ENCODE results near the gene HCAR3.

DNA sequence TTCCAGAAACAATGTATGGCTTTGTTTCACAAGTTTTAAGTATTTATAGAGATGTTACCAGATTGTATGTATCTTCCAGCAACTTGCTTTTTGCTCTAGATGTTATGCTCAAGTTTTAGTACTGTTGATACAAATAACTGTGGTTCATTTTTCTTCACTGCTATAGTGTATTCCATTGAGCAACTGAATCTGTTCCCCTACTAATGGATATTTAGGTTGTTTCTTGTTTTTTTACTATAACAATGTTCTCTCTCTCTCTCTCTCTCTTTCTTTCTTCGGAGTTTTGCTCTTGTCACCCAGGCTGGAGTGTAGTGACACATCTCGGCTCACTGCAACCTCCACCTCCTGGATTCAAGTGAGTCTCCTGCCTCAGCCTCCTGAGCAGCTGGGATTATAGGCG lies 30.1 kb downstream of the HCAR3 start:
- TF ChIP-seq, protein P1, sequence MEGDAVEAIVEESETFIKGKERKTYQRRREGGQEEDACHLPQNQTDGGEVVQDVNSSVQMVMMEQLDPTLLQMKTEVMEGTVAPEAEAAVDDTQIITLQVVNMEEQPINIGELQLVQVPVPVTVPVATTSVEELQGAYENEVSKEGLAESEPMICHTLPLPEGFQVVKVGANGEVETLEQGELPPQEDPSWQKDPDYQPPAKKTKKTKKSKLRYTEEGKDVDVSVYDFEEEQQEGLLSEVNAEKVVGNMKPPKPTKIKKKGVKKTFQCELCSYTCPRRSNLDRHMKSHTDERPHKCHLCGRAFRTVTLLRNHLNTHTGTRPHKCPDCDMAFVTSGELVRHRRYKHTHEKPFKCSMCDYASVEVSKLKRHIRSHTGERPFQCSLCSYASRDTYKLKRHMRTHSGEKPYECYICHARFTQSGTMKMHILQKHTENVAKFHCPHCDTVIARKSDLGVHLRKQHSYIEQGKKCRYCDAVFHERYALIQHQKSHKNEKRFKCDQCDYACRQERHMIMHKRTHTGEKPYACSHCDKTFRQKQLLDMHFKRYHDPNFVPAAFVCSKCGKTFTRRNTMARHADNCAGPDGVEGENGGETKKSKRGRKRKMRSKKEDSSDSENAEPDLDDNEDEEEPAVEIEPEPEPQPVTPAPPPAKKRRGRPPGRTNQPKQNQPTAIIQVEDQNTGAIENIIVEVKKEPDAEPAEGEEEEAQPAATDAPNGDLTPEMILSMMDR (IDR thresholded peaks at IDR 0.05), result no peak
- no peak for TF ChIP-seq POLR2A (IDR thresholded peaks at IDR 0.05)
